ENCODE results near the gene CCDC191. TPM values are rescaled to one million over a fixed set of nuclear protein-coding genes. Genes with fewer than 3 reads are reported as not detected.
A peak's percentile ranks its signal among the peaks of the same experiment; 100 is the strongest.

Gene CCDC191
- polyA plus RNA-seq, 3 donors = 14.3 to 20.1 (median 15.5) TPM

DNA sequence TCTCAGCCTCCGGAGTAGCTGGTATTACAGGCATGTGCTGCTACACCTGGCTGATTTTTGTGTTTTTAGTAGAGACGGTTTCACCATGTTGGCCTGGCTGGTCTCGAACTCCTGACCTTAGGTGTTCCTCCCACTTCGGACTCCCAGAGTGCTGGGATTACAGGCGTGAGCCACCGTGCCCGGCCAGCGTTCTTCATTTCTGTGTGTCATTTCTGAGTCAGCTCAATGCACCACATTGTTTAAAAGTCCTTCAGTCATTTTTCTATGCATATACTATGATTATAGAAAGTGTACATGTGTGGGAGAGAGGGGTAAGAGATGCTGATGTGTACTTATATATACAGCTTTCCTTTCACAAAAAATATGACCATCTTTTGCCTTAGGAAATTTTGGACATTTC lies 2.3 kb upstream of the CCDC191 start:
- DNase-seq (ENCODE audit: low read depth in 3 of 3, low spot score in 2 of 3) = no peak

- DNase-seq (ENCODE audit: low read depth in 3 of 3, low spot score in 2 of 3) = no peak
These were observed 653 bp upstream of the CCDC191 start for GRCh38 chr3:114057011-114057347.

- no peak for DNase-seq (ENCODE audit: low read depth in 3 of 3, low spot score in 2 of 3)
These were observed 4.1 kb downstream of the CCDC191 start for GRCh38 chr3:114052216-114052615.

DNA sequence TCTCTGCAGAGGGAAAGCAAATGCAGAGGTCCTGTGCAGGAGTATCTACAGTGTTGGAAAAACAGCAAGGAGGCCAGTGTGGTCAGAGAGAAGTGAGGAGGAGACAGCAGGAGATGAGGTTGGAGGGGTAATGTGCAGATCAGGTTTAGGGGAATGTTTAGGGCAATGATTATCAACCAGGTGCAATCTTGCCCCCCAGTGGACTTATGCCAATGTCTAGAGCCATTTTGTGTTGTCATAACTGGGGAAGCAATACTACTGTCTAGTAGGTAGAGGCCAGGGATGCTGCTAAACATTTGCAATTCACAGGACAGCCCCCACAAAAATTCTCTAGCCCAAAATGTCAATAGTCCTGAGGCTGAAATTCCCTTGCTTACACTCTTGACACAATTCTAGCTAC lies 13.1 kb downstream of the CCDC191 start:
- no peak for DNase-seq (ENCODE audit: low read depth in 3 of 3, low spot score in 2 of 3)

GRCh38 chr3:114035896-114036295 lies 20.4 kb downstream of the CCDC191 start:
- DNase-seq (ENCODE audit: low read depth in 3 of 3, low spot score in 2 of 3) = no peak

DNA sequence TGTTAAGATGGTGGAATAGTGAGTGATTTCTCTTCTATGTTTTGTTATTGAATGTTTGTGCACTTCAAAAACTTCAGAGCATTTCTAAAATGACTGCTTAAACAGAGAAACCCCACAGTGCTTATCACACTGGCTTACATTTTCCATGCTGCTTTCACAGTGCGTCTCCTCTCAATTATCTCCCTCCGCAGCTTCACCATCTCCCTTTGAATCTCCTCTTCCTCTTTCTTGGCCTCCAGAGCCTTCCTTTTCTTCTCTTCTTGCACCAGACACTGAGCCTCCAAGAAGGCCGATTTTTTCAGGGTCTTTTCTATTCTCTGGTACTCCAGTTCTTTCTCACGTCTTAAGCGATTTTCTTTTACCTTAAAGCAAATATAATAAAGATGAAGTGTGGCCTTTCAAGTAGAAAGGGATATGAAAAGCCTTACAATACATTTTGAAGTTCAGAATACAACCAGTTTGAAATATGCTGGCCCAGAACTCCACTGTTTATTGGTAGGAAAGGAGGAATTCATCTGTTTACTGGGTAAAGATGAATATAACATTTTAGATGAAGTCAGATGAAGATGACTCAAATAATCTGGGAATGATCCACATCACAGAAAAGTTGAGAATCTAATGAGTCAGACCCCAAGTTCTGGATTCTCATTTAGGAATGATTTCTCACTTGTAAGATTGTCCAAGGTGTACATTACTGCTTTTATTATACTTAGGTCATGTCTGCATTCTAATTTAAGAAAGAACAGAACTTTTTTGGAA lies 21.4 kb downstream of the CCDC191 start:
- DNase-seq (ENCODE audit: low read depth in 3 of 3, low spot score in 2 of 3) = no peak

DNA sequence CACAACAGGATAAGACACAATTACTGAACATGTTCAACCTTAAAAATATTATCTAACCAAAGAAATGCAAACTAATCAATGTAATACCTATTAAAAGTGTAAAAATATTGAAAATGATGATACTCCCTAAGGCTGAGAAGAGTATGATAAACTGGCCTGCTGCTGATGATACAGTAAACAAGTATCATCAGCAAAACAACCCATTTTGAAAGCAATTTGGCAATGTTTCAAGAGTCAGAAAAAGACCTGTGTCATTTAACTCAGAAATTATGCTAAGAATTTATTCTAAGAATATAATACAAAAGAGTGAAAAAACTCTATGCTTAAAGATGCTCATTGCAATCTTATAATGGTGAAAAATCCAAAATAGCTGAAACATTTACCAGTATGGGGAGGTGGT lies 22.1 kb downstream of the CCDC191 start:
- DNase-seq (ENCODE audit: low read depth in 3 of 3, low spot score in 2 of 3) = no peak

GRCh38 chr3:114033721-114034120 lies 22.6 kb downstream of the CCDC191 start:
- DNase-seq (ENCODE audit: low read depth in 3 of 3, low spot score in 2 of 3) = no peak

GRCh38 chr3:114026331-114026730 lies 30.0 kb downstream of the CCDC191 start:
- DNase-seq (ENCODE audit: low read depth in 3 of 3, low spot score in 2 of 3) = no peak

DNA sequence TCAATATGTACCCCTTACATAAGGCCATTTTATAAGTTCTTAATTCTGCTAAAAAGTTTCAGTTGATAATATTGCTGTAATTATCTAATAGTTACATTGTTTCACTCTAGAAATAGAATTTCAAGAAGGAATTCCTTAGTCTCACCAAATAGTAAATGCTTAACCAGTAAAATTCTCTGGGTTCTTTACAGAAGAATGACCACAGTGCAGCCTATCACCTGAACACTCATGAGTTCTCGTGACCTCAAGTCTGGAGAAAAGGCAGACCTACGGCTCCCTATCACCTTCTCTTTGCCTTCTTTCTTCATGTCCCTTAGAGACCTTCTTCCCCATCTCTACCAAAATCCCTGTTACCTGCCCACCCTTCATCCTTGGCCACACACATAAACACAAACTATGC lies 30.9 kb downstream of the CCDC191 start:
- DNase-seq (ENCODE audit: low read depth in 3 of 3, low spot score in 2 of 3) = no peak

DNA sequence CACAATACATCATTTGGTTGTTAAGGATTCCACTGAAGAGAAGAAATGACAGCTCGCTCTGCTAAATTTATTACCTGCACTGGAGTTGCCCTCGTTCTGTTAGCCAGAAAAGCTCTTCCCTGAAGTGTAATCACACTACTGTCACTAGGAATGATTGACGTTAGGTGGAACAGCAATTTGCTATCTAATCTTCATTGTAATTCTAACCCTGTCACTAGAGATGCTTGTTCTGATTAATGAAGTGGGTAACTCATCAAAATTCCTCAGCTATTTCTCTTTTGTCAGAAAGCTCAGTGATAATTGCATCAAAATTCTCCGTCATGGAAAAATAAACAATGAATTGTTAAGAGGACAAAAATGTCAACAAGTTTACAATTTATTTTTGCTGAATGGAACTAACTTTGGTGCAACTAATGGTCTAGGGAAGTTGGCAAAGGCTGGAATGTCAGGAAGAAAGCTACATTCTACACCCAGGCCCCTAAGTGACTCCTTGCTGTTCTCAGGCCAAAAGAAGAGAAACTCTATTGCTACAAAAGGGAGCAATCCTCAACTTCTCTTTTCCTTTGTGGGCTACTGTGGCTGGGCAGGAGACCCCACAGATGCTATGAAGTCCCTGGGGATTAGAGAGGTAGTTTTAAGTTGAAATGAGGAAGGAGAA lies 34.1 kb downstream of the CCDC191 start:
- DNase-seq (ENCODE audit: low read depth in 3 of 3, low spot score in 2 of 3) = peak in 2 of 3 donors; percentile 5 to 13

DNA sequence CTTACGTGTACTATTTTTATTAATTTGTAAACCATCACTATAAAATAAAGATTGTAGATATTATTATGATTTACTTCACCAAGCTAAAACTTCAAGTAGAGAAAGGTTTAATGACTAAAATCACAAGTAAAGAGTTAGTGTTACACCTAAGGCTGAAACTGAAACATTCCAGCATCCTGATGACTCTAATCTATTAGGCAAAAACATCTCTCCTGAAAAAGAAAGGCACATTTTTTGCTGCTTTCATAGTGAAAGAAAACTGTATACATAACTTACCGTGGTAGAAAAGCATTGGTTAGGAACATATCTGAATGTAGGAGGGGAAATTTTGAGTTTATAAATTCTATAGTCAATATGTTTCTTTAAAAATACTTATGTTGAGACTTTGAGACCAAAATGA lies 35.4 kb downstream of the CCDC191 start:
- DNase-seq (ENCODE audit: low read depth in 3 of 3, low spot score in 2 of 3) = no peak

DNA sequence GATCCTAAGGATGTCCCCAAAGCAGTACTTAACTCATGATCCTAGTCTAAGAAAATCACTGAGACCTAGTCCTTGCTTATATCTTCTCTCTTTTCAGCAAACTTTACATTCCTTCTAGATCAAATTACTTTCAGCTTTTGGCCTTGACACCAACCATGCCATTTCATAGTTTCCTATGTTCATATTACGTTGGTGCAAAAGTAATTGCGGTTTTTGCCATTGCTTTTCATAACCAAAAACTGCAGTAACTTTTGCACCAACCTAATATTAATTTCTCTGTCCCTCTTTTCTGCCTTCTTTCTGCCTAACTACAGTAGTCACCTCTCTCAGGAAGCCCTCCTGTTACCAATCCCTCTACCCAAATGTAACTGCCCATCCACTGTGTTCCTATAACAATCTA lies 36.8 kb downstream of the CCDC191 start:
- no peak for DNase-seq (ENCODE audit: low read depth in 3 of 3, low spot score in 2 of 3)

- no peak for DNase-seq (ENCODE audit: low read depth in 3 of 3, low spot score in 2 of 3)
These were observed 42.1 kb downstream of the CCDC191 start for GRCh38 chr3:114014211-114014610.

DNA sequence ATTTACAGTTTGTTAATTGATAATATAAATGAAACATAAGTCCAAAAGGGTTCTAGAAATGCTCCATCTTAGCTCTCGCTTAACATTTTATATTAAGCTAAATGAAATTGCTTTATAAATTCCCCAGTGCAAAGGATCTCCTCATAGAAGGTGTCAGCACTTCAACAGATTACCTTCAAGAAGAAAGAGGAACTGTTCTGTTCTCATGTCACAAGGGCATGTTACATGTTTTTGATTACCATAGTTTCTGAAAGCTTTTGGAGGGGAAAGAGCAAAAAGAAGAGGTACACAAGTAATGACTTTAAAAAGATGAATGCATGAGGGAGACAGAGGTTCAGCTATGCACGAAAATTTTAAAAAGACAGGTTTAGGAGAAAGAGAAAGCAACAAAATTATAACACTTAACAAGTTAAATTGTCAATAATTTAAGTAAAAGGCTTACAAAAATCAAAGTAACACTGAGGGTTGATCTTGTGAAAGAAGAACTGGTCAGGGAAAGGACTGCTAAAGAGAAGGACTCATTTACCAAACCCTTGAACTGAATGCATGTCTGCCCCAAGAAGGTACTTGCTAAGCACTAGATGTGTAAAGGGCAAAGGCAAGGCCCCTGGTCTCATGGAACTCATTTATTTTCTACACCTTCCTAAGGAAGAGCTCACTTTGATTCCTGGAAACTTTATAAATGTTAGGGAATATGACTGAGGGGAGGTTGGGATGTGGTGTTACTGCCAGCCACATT lies 45.1 kb downstream of the CCDC191 start:
- DNase-seq (ENCODE audit: low read depth in 3 of 3, low spot score in 2 of 3) = no peak

DNA sequence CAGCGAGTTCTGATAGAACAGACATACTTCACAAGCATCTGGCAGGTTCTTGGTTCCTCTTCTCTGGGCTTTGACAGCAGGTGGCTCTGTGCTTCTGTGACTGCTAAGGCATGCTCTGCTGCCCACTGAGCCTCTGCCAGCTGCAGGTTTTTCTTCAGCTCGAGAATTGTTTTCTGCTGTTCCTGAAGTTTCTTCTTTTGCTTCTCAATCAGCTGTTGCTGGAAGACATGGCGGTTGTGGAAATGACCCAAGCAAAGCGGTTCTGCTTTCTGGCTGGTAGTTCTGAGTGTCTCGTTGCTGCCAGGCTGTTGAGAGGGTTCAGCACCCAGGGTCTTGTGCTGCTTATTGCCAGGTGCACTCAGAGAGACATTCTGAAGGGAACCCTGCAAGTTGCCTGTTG lies 50.8 kb downstream of the CCDC191 start:
- no peak for DNase-seq (ENCODE audit: low read depth in 3 of 3, low spot score in 2 of 3)

GRCh38 chr3:113985541-113985940 lies 70.8 kb downstream of the CCDC191 start:
- DNase-seq (ENCODE audit: low read depth in 3 of 3, low spot score in 2 of 3) = no peak

DNA sequence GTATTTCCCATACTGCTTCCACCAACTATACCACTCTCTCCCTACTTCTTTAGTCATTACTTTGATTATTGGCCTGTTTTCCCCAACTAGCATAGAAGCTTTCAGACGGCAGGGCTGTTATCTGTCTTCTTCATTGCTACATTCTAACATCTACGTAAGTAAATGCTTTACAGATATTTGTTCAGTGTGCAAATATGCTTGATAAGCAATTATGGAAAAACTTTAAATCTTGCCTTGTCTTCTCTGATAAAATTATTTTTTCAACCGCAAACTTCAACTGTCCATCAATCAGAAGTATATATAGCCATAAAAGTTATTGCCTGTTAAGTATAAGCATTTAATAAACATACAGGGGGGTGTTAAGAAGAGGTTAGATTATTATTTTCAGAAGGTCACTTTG lies 72.8 kb downstream of the CCDC191 start:
- DNase-seq (ENCODE audit: low read depth in 3 of 3, low spot score in 2 of 3) = no peak

- DNase-seq (ENCODE audit: low read depth in 3 of 3, low spot score in 2 of 3) = no peak
These were observed 74.5 kb downstream of the CCDC191 start for GRCh38 chr3:113981803-113982202.

GRCh38 chr3:113979916-113980315 lies 76.4 kb downstream of the CCDC191 start:
- DNase-seq (ENCODE audit: low read depth in 3 of 3, low spot score in 2 of 3) = no peak

GRCh38 chr3:113977822-113978221 lies 78.5 kb downstream of the CCDC191 start:
- no peak for DNase-seq (ENCODE audit: low read depth in 3 of 3, low spot score in 2 of 3)

DNA sequence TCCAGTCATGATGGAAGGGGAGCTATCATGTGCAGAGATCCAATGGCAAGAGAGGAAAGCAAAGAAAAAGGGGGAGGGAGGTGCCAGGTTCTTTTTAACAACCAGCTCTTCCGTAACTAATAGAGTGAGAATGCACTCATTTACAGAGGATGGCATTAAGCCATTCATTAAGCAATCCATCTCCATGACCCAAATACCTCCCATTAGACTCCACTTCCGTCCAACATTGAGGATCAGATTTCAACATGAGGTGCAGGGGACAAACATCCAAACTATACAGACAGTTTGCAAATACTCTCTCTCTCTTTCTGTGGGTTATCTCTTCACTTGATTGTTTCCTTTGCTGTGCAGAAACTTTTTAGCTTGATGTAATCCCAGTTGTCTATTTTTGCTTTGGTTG lies 87.3 kb downstream of the CCDC191 start:
- no peak for DNase-seq (ENCODE audit: low read depth in 3 of 3, low spot score in 2 of 3)
